Jurkat, Clone E6-1 (cell line): Measurements from ENCODE around the gene LIMK1.

Experiments used
- DNase-seq: peaks from one replicate; pipeline ENCODE4 v3.0.0-alpha.2; 2011; ENCODE audit warnings: low read depth, low spot score
- H3K4me3 ChIP-seq: 2 replicates; pipeline ENCODE4 v1.5.1; 2011; ENCODE audit warnings: mild to moderate bottlenecking, low read length, control low read depth, moderate library complexity

Gene LIMK1

GRCh38 chr7:74074770-74075169 lies 8.8 kb upstream of the LIMK1 start:
- no peak overlapping the region for H3K4me3 ChIP-seq
- DNase-seq: no peak

- H3K4me3 ChIP-seq: no peak overlapping the region
- no peak for DNase-seq
Observed at GRCh38 chr7:74078461-74078860, 5.1 kb upstream of the LIMK1 start.

GRCh38 chr7:74082770-74083116 lies 861 bp upstream of the LIMK1 start:
- no peak for DNase-seq
- peak overlapping the region; percentile 46; the same call in 1 of the 2 replicates for H3K4me3 ChIP-seq

GRCh38 chr7:74083928-74084721 lies 521 bp downstream of the LIMK1 start:
- no peak for DNase-seq

GRCh38 chr7:74084722-74085578 lies 1.3 kb downstream of the LIMK1 start:
- no peak for DNase-seq

More at GRCh38 chr7:74083928-74084721, 521 bp downstream of the LIMK1 start:
- H3K4me3 ChIP-seq: peak overlapping the region; percentile 63

GRCh38 chr7:74087791-74088453 lies 4.3 kb downstream of the LIMK1 start:
- no peak overlapping the region for H3K4me3 ChIP-seq
- DNase-seq: no peak

More at GRCh38 chr7:74084722-74085578, 1.3 kb downstream of the LIMK1 start:
- peak overlapping the region; percentile 63 for H3K4me3 ChIP-seq

GRCh38 chr7:74092321-74092963 lies 8.8 kb downstream of the LIMK1 start:
- DNase-seq: no peak
- no peak overlapping the region for H3K4me3 ChIP-seq

GRCh38 chr7:74092964-74093471 lies 9.4 kb downstream of the LIMK1 start:
- H3K4me3 ChIP-seq: no peak overlapping the region
- DNase-seq: no peak

GRCh38 chr7:74093671-74094223 lies 10.1 kb downstream of the LIMK1 start:
- no peak for DNase-seq
- H3K4me3 ChIP-seq: no peak overlapping the region

GRCh38 chr7:74094224-74095101 lies 10.9 kb downstream of the LIMK1 start:
- H3K4me3 ChIP-seq: no peak overlapping the region
- no peak for DNase-seq

GRCh38 chr7:74095135-74095534 lies 11.5 kb downstream of the LIMK1 start:
- no peak overlapping the region for H3K4me3 ChIP-seq
- DNase-seq: no peak

GRCh38 chr7:74097937-74098614 lies 14.5 kb downstream of the LIMK1 start:
- no peak overlapping the region for H3K4me3 ChIP-seq
- DNase-seq: no peak

GRCh38 chr7:74099031-74099430 lies 15.4 kb downstream of the LIMK1 start:
- DNase-seq: no peak
- H3K4me3 ChIP-seq: no peak overlapping the region

- no peak overlapping the region for H3K4me3 ChIP-seq
- DNase-seq: no peak
Observed at GRCh38 chr7:74101061-74101681, 17.6 kb downstream of the LIMK1 start.

GRCh38 chr7:74103219-74103772 lies 19.7 kb downstream of the LIMK1 start:
- no peak overlapping the region for H3K4me3 ChIP-seq
- DNase-seq: no peak

- DNase-seq: no peak
- H3K4me3 ChIP-seq: no peak overlapping the region
Observed at GRCh38 chr7:74104702-74105101, 21.1 kb downstream of the LIMK1 start.

- DNase-seq: no peak
Observed at GRCh38 chr7:74105992-74106391, 22.4 kb downstream of the LIMK1 start.

More at GRCh38 chr7:74105992-74106391, 22.4 kb downstream of the LIMK1 start:
- no peak overlapping the region for H3K4me3 ChIP-seq
